SK-N-SH (cell line): ENCODE measurements around the gene LARP6. TPM values are rescaled to one million over a fixed set of nuclear protein-coding genes. Genes with fewer than 3 reads are reported as not detected.

Experiments
- CTCF ChIA-PET: fragments of 300-600, 350-600 bp; formaldehyde crosslinking; extraction: SDS; loops from one replicate; lab custom pipeline; 2021; lab: Yijun Ruan, JAX
- POLR2A ChIA-PET: fragments of 350-600 bp; sonication (Branson Sonifier 250); formaldehyde crosslinking; extraction: SDS; loops from one replicate; lab custom pipeline; 2020; ENCODE audit warnings: antibody characterized with exemption, inconsistent platforms; lab: Yijun Ruan, JAX
- DNase-seq: peaks from one replicate; pipeline ENCODE4 v3.0.0; 2012
- H2AFZ ChIP-seq: fragments of 200-600 bp; sonication (generic); 2 replicates; pipeline ENCODE4 v1.8.1; 2016; ENCODE audit warnings: antibody characterized with exemption, mild to moderate bottlenecking, low read depth
- H3F3A ChIP-seq: fragments of 200-600 bp; sonication (generic); replicated peaks from 2 replicates; pipeline ENCODE3; 2016; ENCODE audit warnings: antibody characterized with exemption, mild to moderate bottlenecking; ENCODE audit not compliant: insufficient read depth
- H3K27ac ChIP-seq, 2 experiments: fragments of 200-500 bp in 1 of 2; fragments of 200-600 bp in 1 of 2; sonication (Bioruptor generic) in 1 of 2; sonication (generic), shearing (Covaris generic) in 1 of 2; 2 replicates each; pipeline versions ENCODE4 v1.5.1 to v1.6.1; 2014 to 2016; ENCODE audit warnings: low read depth in 2 of 2, inconsistent platforms in 1 of 2, low read length in 1 of 2, mild to moderate bottlenecking in 1 of 2, mixed read lengths in 1 of 2
- H3K27me3 ChIP-seq: fragments of 200-600 bp; sonication (generic), shearing (Covaris generic); 2 replicates; pipeline ENCODE4 v1.6.1; 2016; ENCODE audit warnings: mixed run types; ENCODE audit not compliant: insufficient read depth
- H3K36me3 ChIP-seq, 2 experiments: fragments of 200-500 bp in 1 of 2; fragments of 200-600 bp in 1 of 2; sonication (Bioruptor generic) in 1 of 2; sonication (generic) in 1 of 2; replicated peaks in 1 of 2; 2 replicates each; pipeline versions ENCODE3 to v1.5.1; 2014 to 2016; ENCODE audit warnings: low read length in 1 of 2, mild to moderate bottlenecking in 1 of 2; ENCODE audit not compliant: insufficient read depth in 2 of 2, control insufficient read depth in 1 of 2
- H3K4me1 ChIP-seq, 2 experiments: fragments of 200-500 bp in 1 of 2; fragments of 200-600 bp in 1 of 2; sonication (Bioruptor generic) in 1 of 2; sonication (generic), shearing (Covaris generic) in 1 of 2; 2 replicates each; pipeline versions ENCODE4 v1.5.1 to v1.6.1; 2014 to 2016; ENCODE audit warnings: low read depth in 1 of 2, low read length in 1 of 2, mixed run types in 1 of 2; ENCODE audit not compliant: insufficient read depth in 2 of 2, control insufficient read depth in 1 of 2
- H3K4me2 ChIP-seq: fragments of 200-600 bp; sonication (generic), shearing (Covaris generic); 2 replicates; pipeline ENCODE4 v1.6.1; 2017; ENCODE audit warnings: mixed run types
- H3K4me3 ChIP-seq, 2 experiments: fragments of 200-500 bp in 1 of 2; fragments of 200-600 bp in 1 of 2; sonication (Bioruptor generic) in 1 of 2; sonication (generic), shearing (Covaris generic) in 1 of 2; 2 replicates each; pipeline versions ENCODE4 v1.5.1 to v1.8.1; 2014 to 2016; ENCODE audit warnings: low read depth in 2 of 2, inconsistent platforms in 1 of 2, low read length in 1 of 2, mild to moderate bottlenecking in 1 of 2, mixed read lengths in 1 of 2, moderate library complexity in 1 of 2
- H3K79me2 ChIP-seq: fragments of 200-600 bp; sonication (generic); 2 replicates; pipeline ENCODE4 v1.8.1; 2017; ENCODE audit warnings: mild to moderate bottlenecking; ENCODE audit not compliant: insufficient read depth
- H3K9ac ChIP-seq: fragments of 200-600 bp; sonication (generic); 2 replicates; pipeline ENCODE4 v1.6.1; 2017; ENCODE audit warnings: mixed run types
- H3K9me2 ChIP-seq: fragments of 200-600 bp; sonication (generic); 2 replicates; pipeline ENCODE4 v1.6.1; 2017; ENCODE audit warnings: mixed run types
- H3K9me3 ChIP-seq: fragments of 200-600 bp; sonication (generic); 2 replicates; pipeline ENCODE4 v1.6.1; 2017; ENCODE audit warnings: mixed run types, mild to moderate bottlenecking, moderate library complexity
- H4K20me1 ChIP-seq: fragments of 200-600 bp; sonication (generic); 2 replicates; pipeline ENCODE4 v1.6.1; 2017; ENCODE audit warnings: mild to moderate bottlenecking, mixed run types; ENCODE audit not compliant: insufficient read depth
- CHD2 ChIP-seq: fragments of 150-350 bp; IDR thresholded peaks from 2 replicates; pipeline ENCODE4 v1.6.1; 2018; ENCODE audit warnings: low read length; ENCODE audit not compliant: partially characterized antibody
- ELF1 ChIP-seq: IDR thresholded peaks from 2 replicates; pipeline ENCODE4 v1.4.0; 2012
- EZH2phosphoT487 ChIP-seq: fragments of 200-600 bp; sonication (generic); IDR thresholded peaks from 2 replicates; pipeline ENCODE4 v1.6.1; 2017; ENCODE audit warnings: low read depth, mixed run types, mild to moderate bottlenecking, antibody characterized with exemption, moderate library complexity, borderline replicate concordance
- FOXM1 ChIP-seq: IDR thresholded peaks from 2 replicates; pipeline ENCODE4 v1.4.0; 2012; ENCODE audit warnings: low read depth, mild to moderate bottlenecking
- GABPA ChIP-seq: IDR thresholded peaks from 2 replicates; pipeline ENCODE4 v1.4.0; 2012; ENCODE audit warnings: low read depth, mild to moderate bottlenecking
- GATA2 ChIP-seq: sonication (generic); formaldehyde crosslinking; IDR thresholded peaks from 2 replicates; pipeline ENCODE4 v1.5.0; 2020; ENCODE audit warnings: mild to moderate bottlenecking, missing genetic modification reagents
- JUND ChIP-seq: IDR thresholded peaks from 2 replicates; pipeline ENCODE4 v1.4.0; 2012
- MAX ChIP-seq: IDR thresholded peaks from 2 replicates; pipeline ENCODE4 v1.4.0; 2012; ENCODE audit warnings: low read depth
- MEF2A ChIP-seq: IDR thresholded peaks from 2 replicates; pipeline ENCODE4 v1.4.0; 2012; ENCODE audit warnings: low read depth, borderline replicate concordance
- MXI1 ChIP-seq: IDR thresholded peaks from 2 replicates; pipeline ENCODE4 v1.6.1; 2012; ENCODE audit warnings: mild to moderate bottlenecking, low read depth, low read length, improper control_type of control experiment
- NFIC ChIP-seq: IDR thresholded peaks from 2 replicates; pipeline ENCODE4 v1.4.0; 2012; ENCODE audit warnings: borderline replicate concordance
- NRF1 ChIP-seq: IDR thresholded peaks from 2 replicates; pipeline ENCODE4 v1.6.1; 2012; ENCODE audit warnings: low read depth, mild to moderate bottlenecking, low read length
- RCOR1 ChIP-seq: fragments of 150-350 bp; IDR thresholded peaks from 2 replicates; pipeline ENCODE4 v1.6.1; 2017; ENCODE audit warnings: antibody characterized with exemption, low read length
- REST ChIP-seq: IDR thresholded peaks from 2 replicates; pipeline ENCODE4 v1.6.1; 2012; ENCODE audit warnings: mild to moderate bottlenecking, low read depth, low read length, moderate library complexity
- RFX5 ChIP-seq: IDR thresholded peaks from 2 replicates; pipeline ENCODE4 v1.6.1; 2012; ENCODE audit warnings: mild to moderate bottlenecking, improper control_type of control experiment, low read length
- RXRA ChIP-seq: IDR thresholded peaks from 2 replicates; pipeline ENCODE4 v1.4.0; 2012; ENCODE audit warnings: low read depth, mild to moderate bottlenecking, borderline replicate concordance
- SIN3A ChIP-seq: IDR thresholded peaks from 2 replicates; pipeline ENCODE4 v1.6.1; 2012; ENCODE audit warnings: low read depth, mild to moderate bottlenecking, low read length, moderate library complexity, borderline replicate concordance
- SMC3 ChIP-seq: IDR thresholded peaks from 2 replicates; pipeline ENCODE4 v1.6.1; 2012; ENCODE audit warnings: low read depth, low read length, improper control_type of control experiment
- TAF1 ChIP-seq: IDR thresholded peaks from 2 replicates; pipeline ENCODE4 v1.6.1; 2012; ENCODE audit warnings: low read depth, mild to moderate bottlenecking, low read length, moderate library complexity, borderline replicate concordance
- TCF12 ChIP-seq: IDR thresholded peaks from 2 replicates; pipeline ENCODE4 v1.4.0; 2012
- TEAD4 ChIP-seq: IDR thresholded peaks from 2 replicates; pipeline ENCODE4 v1.4.0; 2012; ENCODE audit warnings: mild to moderate bottlenecking, borderline replicate concordance; ENCODE audit not compliant: insufficient read depth
- USF1 ChIP-seq: IDR thresholded peaks from 2 replicates; pipeline ENCODE4 v1.4.0; 2012; ENCODE audit warnings: low read depth, borderline replicate concordance
- YY1 ChIP-seq: IDR thresholded peaks from 2 replicates; pipeline ENCODE4 v1.4.0; 2012; ENCODE audit warnings: low read depth, mild to moderate bottlenecking
- WGBS: methylation state at CpG from one replicate; pipeline ENCODE4 v1.1.6; 2017; ENCODE audit warnings: low lambda C conversion rate; 5-methylcytosine and 5-hydroxymethylcytosine counted together
- polyA plus RNA-seq, 3 experiments: library from polyadenylated mRNA; depleted of rRNA; stranded (reverse); fragments of >200 nt; gene quantifications; 2 replicates each; pipeline ENCODE4 v1.2.3, GENCODE V29; 2012
- TF ChIP-seq, protein P1 (sequence below): fragments of 200-600 bp; sonication (generic); IDR thresholded peaks from 2 replicates; pipeline ENCODE4 v1.6.1; 2017; ENCODE audit warnings: antibody characterized with exemption, mild to moderate bottlenecking, moderate library complexity
- TF ChIP-seq, protein P2 (sequence below): fragments of 150-350 bp; IDR thresholded peaks from 2 replicates; pipeline ENCODE4 v1.6.1; 2017; ENCODE audit warnings: antibody characterized with exemption, low read length, low read depth, borderline replicate concordance
- TF ChIP-seq, protein P3 (sequence below): IDR thresholded peaks from 2 replicates; pipeline ENCODE4; 2012

The LARP6 gene
- polyA plus RNA-seq, 1 of the 3 experiments (the other 2 are of a cell fraction) = 236 TPM

GRCh38 chr15:70856177-70856883 lies 2.4 kb upstream of the LARP6 start:
- H3K27ac ChIP-seq = peak overlapping the region; percentile 82 to 97; a peak in 3 of 4 replicates
- H3K27me3 ChIP-seq = no peaks in the 10 kb centered on the region
- peaks cover 16 to 24% of the 10 kb centered on the region in 2 experiments for H3K4me1 ChIP-seq
- peaks cover 12% of the 10 kb centered on the region; the same call in 1 of the 2 replicates for H4K20me1 ChIP-seq
- no peak for DNase-seq
- CTCF ChIA-PET = interaction anchor here (0.6 to 4.5 kb wide), 5 partner anchors 13 to 121 kb away, joined by 3 to 25 read pairs (median 3); no protein-coding TSS in a partner anchor
- H3F3A ChIP-seq = peaks cover 49% of the 10 kb centered on the region
- peak overlapping the region in 1 of 2 experiments; percentile 50; a peak in 3 of 4 replicates for H3K4me3 ChIP-seq
- WGBS = 35% methylated on average over 7 of the region's 7 CpGs
- peak overlapping the region; percentile 66 for H3K4me2 ChIP-seq
- POLR2A ChIA-PET = no interaction called here
- H3K9me3 ChIP-seq = no peaks in the 10 kb centered on the region
- H2AFZ ChIP-seq = no peak overlapping the region
- peak overlapping the region; percentile 94 for H3K9ac ChIP-seq
- H3K36me3 ChIP-seq = peaks cover 5 to 8% of the 10 kb centered on the region in 2 experiments
- H3K9me2 ChIP-seq = no peaks in the 10 kb centered on the region
- H3K79me2 ChIP-seq = peaks cover 30% of the 10 kb centered on the region
- TF ChIP-seq TAF1 = no peak
- no peak for TF ChIP-seq GATA2 (CRISPR knock-in tag)
- TF ChIP-seq ELF1 = no peak
- TF ChIP-seq MEF2A = no peak
- peak; percentile 12; the same call in 1 of the 2 replicates for TF ChIP-seq FOXM1
- TF ChIP-seq MXI1 = no peak
- TF ChIP-seq RCOR1 = no peak
- no peak for TF ChIP-seq EZH2phosphoT487
- no peak for TF ChIP-seq USF1
- TF ChIP-seq, protein P1, sequence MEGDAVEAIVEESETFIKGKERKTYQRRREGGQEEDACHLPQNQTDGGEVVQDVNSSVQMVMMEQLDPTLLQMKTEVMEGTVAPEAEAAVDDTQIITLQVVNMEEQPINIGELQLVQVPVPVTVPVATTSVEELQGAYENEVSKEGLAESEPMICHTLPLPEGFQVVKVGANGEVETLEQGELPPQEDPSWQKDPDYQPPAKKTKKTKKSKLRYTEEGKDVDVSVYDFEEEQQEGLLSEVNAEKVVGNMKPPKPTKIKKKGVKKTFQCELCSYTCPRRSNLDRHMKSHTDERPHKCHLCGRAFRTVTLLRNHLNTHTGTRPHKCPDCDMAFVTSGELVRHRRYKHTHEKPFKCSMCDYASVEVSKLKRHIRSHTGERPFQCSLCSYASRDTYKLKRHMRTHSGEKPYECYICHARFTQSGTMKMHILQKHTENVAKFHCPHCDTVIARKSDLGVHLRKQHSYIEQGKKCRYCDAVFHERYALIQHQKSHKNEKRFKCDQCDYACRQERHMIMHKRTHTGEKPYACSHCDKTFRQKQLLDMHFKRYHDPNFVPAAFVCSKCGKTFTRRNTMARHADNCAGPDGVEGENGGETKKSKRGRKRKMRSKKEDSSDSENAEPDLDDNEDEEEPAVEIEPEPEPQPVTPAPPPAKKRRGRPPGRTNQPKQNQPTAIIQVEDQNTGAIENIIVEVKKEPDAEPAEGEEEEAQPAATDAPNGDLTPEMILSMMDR = no peak
- no peak for TF ChIP-seq NRF1
- no peak for TF ChIP-seq MAX
- TF ChIP-seq YY1 = no peak
- TF ChIP-seq REST = no peak
- no peak for TF ChIP-seq SMC3
- TF ChIP-seq SIN3A = no peak
- no peak for TF ChIP-seq GABPA
- TF ChIP-seq TEAD4 = 0 out of 2 replicates have a peak, but pooled peaks have one; percentile 43
- TF ChIP-seq, protein P2, sequence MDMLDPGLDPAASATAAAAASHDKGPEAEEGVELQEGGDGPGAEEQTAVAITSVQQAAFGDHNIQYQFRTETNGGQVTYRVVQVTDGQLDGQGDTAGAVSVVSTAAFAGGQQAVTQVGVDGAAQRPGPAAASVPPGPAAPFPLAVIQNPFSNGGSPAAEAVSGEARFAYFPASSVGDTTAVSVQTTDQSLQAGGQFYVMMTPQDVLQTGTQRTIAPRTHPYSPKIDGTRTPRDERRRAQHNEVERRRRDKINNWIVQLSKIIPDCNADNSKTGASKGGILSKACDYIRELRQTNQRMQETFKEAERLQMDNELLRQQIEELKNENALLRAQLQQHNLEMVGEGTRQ = no peak
- TF ChIP-seq CHD2 = no peak
- TF ChIP-seq RFX5 = no peak
- TF ChIP-seq, protein P3, sequence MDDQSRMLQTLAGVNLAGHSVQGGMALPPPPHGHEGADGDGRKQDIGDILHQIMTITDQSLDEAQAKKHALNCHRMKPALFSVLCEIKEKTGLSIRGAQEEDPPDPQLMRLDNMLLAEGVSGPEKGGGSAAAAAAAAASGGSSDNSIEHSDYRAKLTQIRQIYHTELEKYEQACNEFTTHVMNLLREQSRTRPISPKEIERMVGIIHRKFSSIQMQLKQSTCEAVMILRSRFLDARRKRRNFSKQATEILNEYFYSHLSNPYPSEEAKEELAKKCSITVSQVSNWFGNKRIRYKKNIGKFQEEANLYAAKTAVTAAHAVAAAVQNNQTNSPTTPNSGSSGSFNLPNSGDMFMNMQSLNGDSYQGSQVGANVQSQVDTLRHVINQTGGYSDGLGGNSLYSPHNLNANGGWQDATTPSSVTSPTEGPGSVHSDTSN = peak; percentile 17; the same call in 1 of the 2 replicates
- peak; percentile 54 for TF ChIP-seq NFIC
- TF ChIP-seq TCF12 = peak; percentile 73
- no peak for TF ChIP-seq RXRA
- peak; percentile 54 for TF ChIP-seq JUND
